GM12878 (cell line): ENCODE results near the gene SLC6A7. TPM values are rescaled to one million over a fixed set of nuclear protein-coding genes. Genes with fewer than 3 reads are reported as not detected.

ENCODE experiments used
- ATAC-seq: fragments of 200-7000 bp; cut with Tn5 transposase; 3 replicates; pipeline ENCODE4 v1.9.1; 2020; ENCODE audit warnings: mild to moderate bottlenecking, moderate library complexity
- BruUV-seq: library from RNA; stranded (reverse); fragments of 400-500 nt; replicated peaks from 2 replicates; lab custom pipeline; 2021; lab: Mats Ljungman, UMichigan
- CTCF ChIA-PET: fragments of 300-600 bp; sonication (Branson Sonifier 250); formaldehyde crosslinking; extraction: SDS; loops from one replicate; lab custom pipeline; 2021; ENCODE audit warnings: inconsistent platforms; lab: Yijun Ruan, JAX
- POLR2A ChIA-PET: fragments of 350-600 bp; formaldehyde crosslinking; extraction: SDS; loops from one replicate; lab custom pipeline; 2021; ENCODE audit warnings: inconsistent platforms; lab: Charles Lee
- RAD21 ChIA-PET: fragments of 300-600 bp; sonication (Branson Sonifier 250); formaldehyde crosslinking; loops from one replicate; lab custom pipeline; 2023; ENCODE audit warnings: antibody characterized with exemption; ENCODE audit not compliant: unreplicated experiment; lab: Charles Lee
- SMC1A ChIA-PET: fragments of 300-600 bp; sonication (Branson Sonifier 250); formaldehyde crosslinking; loops from one replicate; lab custom pipeline; 2023; ENCODE audit not compliant: unreplicated experiment, uncharacterized antibody; lab: Charles Lee
- DNase-seq: peaks from one replicate; pipeline ENCODE4 v3.0.0-alpha.2; 2011; ENCODE audit warnings: low read depth, low spot score
- FAIRE-seq: peaks from 3 replicates; lab custom pipeline; 2011; peaks lifted over from hg19 to GRCh38; lab: Jason Lieb, UNC
- H2AFZ ChIP-seq: 2 replicates; pipeline ENCODE4 v1.6.0; 2011; ENCODE audit warnings: low read depth, low read length, control low read depth; ENCODE audit not compliant: control insufficient read depth
- H3K27ac ChIP-seq: 2 replicates; pipeline ENCODE4 v1.5.1; 2011; ENCODE audit warnings: control low read depth; ENCODE audit not compliant: control insufficient read depth, insufficient read depth
- H3K27me3 ChIP-seq, 2 experiments: replicated peaks in 1 of 2; 2 replicates each; pipeline versions ENCODE4 v1.6.0 to v1.6.1; 2011; ENCODE audit warnings: low read length in 1 of 2; ENCODE audit not compliant: control insufficient read depth in 2 of 2, insufficient read depth in 2 of 2
- H3K36me3 ChIP-seq, 2 experiments: 2 replicates each; pipeline ENCODE4 v1.5.1; 2011; ENCODE audit warnings: low read length in 1 of 2; ENCODE audit not compliant: control insufficient read depth in 2 of 2, insufficient read depth in 2 of 2
- H3K4me1 ChIP-seq: 2 replicates; pipeline ENCODE4 v1.6.1; 2011; ENCODE audit warnings: mild to moderate bottlenecking, low read length, moderate library complexity, mixed read lengths; ENCODE audit not compliant: control insufficient read depth, insufficient read depth
- H3K4me2 ChIP-seq: 2 replicates; pipeline ENCODE4 v1.6.0; 2011; ENCODE audit warnings: control low read depth; ENCODE audit not compliant: control insufficient read depth, insufficient read depth
- H3K4me3 ChIP-seq: fragments of 200-600 bp; sonication (generic); 2 replicates; pipeline ENCODE4 v1.5.1; 2016
- H3K79me2 ChIP-seq: 2 replicates; pipeline ENCODE4 v1.6.0; 2011; ENCODE audit warnings: low read length; ENCODE audit not compliant: control insufficient read depth, insufficient read depth
- H3K9ac ChIP-seq: 2 replicates; pipeline ENCODE4 v1.8.0; 2011; ENCODE audit warnings: low read length, control low read depth, mixed read lengths; ENCODE audit not compliant: control insufficient read depth, insufficient read depth
- H3K9me3 ChIP-seq: replicated peaks from 3 replicates; pipeline ENCODE4 v1.5.1; 2011; ENCODE audit warnings: mild to moderate bottlenecking, low read length; ENCODE audit not compliant: control insufficient read depth, insufficient read depth
- H4K20me1 ChIP-seq: 2 replicates; pipeline ENCODE4 v1.6.0; 2011; ENCODE audit not compliant: control insufficient read depth, insufficient read depth
- BACH1 ChIP-seq: fragments of 450-650 bp; IDR thresholded peaks from 2 replicates; pipeline ENCODE4 v1.6.1; 2017; ENCODE audit warnings: mild to moderate bottlenecking, borderline replicate concordance
- CEBPB ChIP-seq, 2 experiments: fragments of 150-350 bp in 1 of 2; IDR thresholded peaks; 2 replicates each; pipeline ENCODE4 v1.6.1; 2012 to 2014; ENCODE audit warnings: low read depth in 2 of 2, low read length in 2 of 2, borderline replicate concordance in 1 of 2, inconsistent platforms in 1 of 2
- E4F1 ChIP-seq: fragments of 450-650 bp; IDR thresholded peaks from 2 replicates; pipeline ENCODE4 v1.6.1; 2018; ENCODE audit warnings: borderline replicate concordance, mild to moderate bottlenecking; ENCODE audit not compliant: partially characterized antibody
- PAX5 ChIP-seq: IDR thresholded peaks from 2 replicates; pipeline ENCODE4 v1.6.1; 2011; ENCODE audit warnings: low read depth, low read length, borderline replicate concordance
- PML ChIP-seq: IDR thresholded peaks from 2 replicates; pipeline ENCODE4 v1.6.1; 2012; ENCODE audit warnings: low read length, inconsistent platforms
- SUPT20H ChIP-seq: IDR thresholded peaks from 2 replicates; pipeline ENCODE4 v1.6.1; 2011; ENCODE audit warnings: low read depth, mild to moderate bottlenecking, low read length, moderate library complexity, borderline replicate concordance; ENCODE audit not compliant: control insufficient read depth
- TCF7 ChIP-seq: IDR thresholded peaks from 2 replicates; pipeline ENCODE4 v1.6.1; 2014; ENCODE audit warnings: antibody characterized with exemption, borderline replicate concordance
- USF2 ChIP-seq: IDR thresholded peaks from 2 replicates; pipeline ENCODE4 v1.6.1; 2011; ENCODE audit warnings: low read depth, low read length, improper control_type of control experiment, borderline replicate concordance
- WRNIP1 ChIP-seq: IDR thresholded peaks from 2 replicates; pipeline ENCODE4 v1.6.1; 2011; ENCODE audit warnings: low read depth, low read length, improper control_type of control experiment, borderline replicate concordance
- ZBTB40 ChIP-seq: fragments of 450-650 bp; IDR thresholded peaks from 2 replicates; pipeline ENCODE4 v1.6.1; 2016; ENCODE audit warnings: mild to moderate bottlenecking, moderate library complexity, borderline replicate concordance
- ZNF24 ChIP-seq: fragments of 450-650 bp; IDR thresholded peaks from 2 replicates; pipeline ENCODE4 v1.6.1; 2017; ENCODE audit warnings: antibody characterized with exemption, mild to moderate bottlenecking
- WGBS: methylation state at CpG from one replicate; pipeline ENCODE4 v1.1.6; 2016; ENCODE audit warnings: low lambda C conversion rate; ENCODE audit not compliant: insufficient replicate concordance, insufficient coverage; ENCODE audit errors: missing lambda C conversion rate; 5-methylcytosine and 5-hydroxymethylcytosine counted together
- in situ Hi-C: fragments of 300-500 bp; cut with MboI; formaldehyde crosslinking; loops from 9 replicates; pipeline ENCODE4 v1.14.3; 2018; ENCODE audit warnings: mixed read lengths
- intact Hi-C: fragments of 100-400 bp; cut with micrococcal nuclease; formaldehyde crosslinking; loops from one replicate; pipeline ENCODE4 v1.14.2; 2022; ENCODE audit not compliant: unreplicated experiment
- polyA plus RNA-seq, 11 experiments: library from polyadenylated mRNA; depleted of rRNA in 4 of 11; unstranded in 6 of 11; stranded (reverse) in 5 of 11; fragments of >200 nt; fragmentation: Nextera tagmentation in 4 of 11; fragmentation: Illumina TruSeq in 1 of 11; extraction: Ambion mirVana in 4 of 11; extraction: Trizol in 1 of 11; gene quantifications; 1 replicate in 1 of 11; 2 replicates in 10 of 11; pipeline versions ENCODE4 v1.2.1 to v1.2.3, GENCODE V29; 2011 to 2016; ENCODE audit warnings: inconsistent platforms in 2 of 11, missing spikeins in 2 of 11, low read depth in 1 of 11
- total RNA-seq, 4 experiments: library from RNA; depleted of rRNA in 3 of 4; stranded (reverse); fragments of >200 nt in 3 of 4; fragmentation: Illumina TruSeq in 1 of 4; extraction: Trizol in 1 of 4; gene quantifications; 2 replicates each; pipeline versions ENCODE4 v1.2.1 to v1.2.3, GENCODE V29; 2013 to 2021

The SLC6A7 gene
- total and polyA plus RNA-seq, 10 of the 15 experiments (the other 5 are each of a cell fraction or from before 2014, with no cell fraction given), result 0.01 to 0.15 (median 0.06) TPM; not detected in 7

- no peak for TF ChIP-seq PML
- TF ChIP-seq TCF7, result no peak
- no peak for TF ChIP-seq CEBPB (IDR thresholded peaks at IDR 0.05; ENCODE audit: borderline replicate concordance in 1 of 2, low read depth in 2 of 2, low read length in 2 of 2)
- TF ChIP-seq, all 136 proteins: peak for 0
These were observed at the start of gene SLC6A7 (continued) for GRCh38 chr5:150189728-150190502.

GRCh38 chr5:150140830-150141229, 49.0 kb upstream of the SLC6A7 start:
- DNase-seq (no peak), FAIRE-seq (no peak), ATAC-seq (no peak)
- in situ Hi-C loops, result no loop called here
- ChIA-PET POLR2A (no interaction called here), RAD21 (no interaction called here), SMC1A (no interaction called here), CTCF (interaction anchor here (1.3 to 1.5 kb wide), 2 partner anchors 12 to 14 kb away, joined by 3 to 4 read pairs; no protein-coding TSS in a partner anchor)
- no peak overlapping the region for H2AFZ ChIP-seq
- intact Hi-C loops, result no loop called here
- no peaks in the 10 kb centered on the region for H3K9me3 ChIP-seq
- no peaks in the 10 kb centered on the region for H3K36me3 ChIP-seq
- WGBS, result 43% methylated on average over 11 of the region's 11 CpGs
- H3K4me1 ChIP-seq, result no peaks in the 10 kb centered on the region
- BruUV-seq, result no TSS peak
- no peaks in the 10 kb centered on the region for H3K79me2 ChIP-seq
- no peak overlapping the region for H3K4me2 ChIP-seq
- H3K9ac ChIP-seq, result no peak overlapping the region
- no peaks in the 10 kb centered on the region for H3K27me3 ChIP-seq
- H3K27ac ChIP-seq, result no peak overlapping the region
- no peak overlapping the region for H3K4me3 ChIP-seq
- no peaks in the 10 kb centered on the region for H4K20me1 ChIP-seq
- TF ChIP-seq USF2, result no peak
- no peak for TF ChIP-seq PAX5
- no peak for TF ChIP-seq SUPT20H
- TF ChIP-seq E4F1, result no peak
- no peak for TF ChIP-seq BACH1
- TF ChIP-seq WRNIP1, result no peak
- TF ChIP-seq ZBTB40, result no peak
- no peak for TF ChIP-seq ZNF24
